HepG2 (cell line): ENCODE results near the gene NUP62.

Source experiments
- CTCF ChIP-seq: sonication (generic); formaldehyde crosslinking; IDR thresholded peaks from 2 replicates; pipeline ENCODE4 v1.5.0; 2020; ENCODE audit warnings: mild to moderate bottlenecking, missing genetic modification reagents, moderate library complexity
- JUND ChIP-seq: sonication (generic); formaldehyde crosslinking; IDR thresholded peaks from 2 replicates; pipeline ENCODE4 v1.8.0; 2022; ENCODE audit warnings: mild to moderate bottlenecking, missing genetic modification reagents
- NPAS2 ChIP-seq: sonication (generic); formaldehyde crosslinking; IDR thresholded peaks from 2 replicates; pipeline ENCODE4 v1.8.0; 2022; ENCODE audit warnings: mild to moderate bottlenecking, missing genetic modification reagents, borderline replicate concordance
- TAF1 ChIP-seq: sonication (generic); formaldehyde crosslinking; IDR thresholded peaks from 2 replicates; pipeline ENCODE4 v1.4.0; 2020; ENCODE audit warnings: missing genetic modification reagents
- ZBTB7A ChIP-seq: sonication (generic); formaldehyde crosslinking; IDR thresholded peaks from 2 replicates; pipeline ENCODE4 v1.8.0; 2022; ENCODE audit warnings: mild to moderate bottlenecking, missing genetic modification reagents
- ZNF12 ChIP-seq: sonication (generic); formaldehyde crosslinking; IDR thresholded peaks from 2 replicates; pipeline ENCODE4 v1.5.0; 2020; ENCODE audit warnings: missing genetic modification reagents
- ZNF274 ChIP-seq: sonication (generic); formaldehyde crosslinking; IDR thresholded peaks from 2 replicates; pipeline ENCODE4 v1.5.1; 2020; ENCODE audit warnings: mild to moderate bottlenecking, missing genetic modification reagents
- TF ChIP-seq, protein P1 (sequence below): sonication (generic); formaldehyde crosslinking; IDR thresholded peaks from 2 replicates; pipeline ENCODE4 v1.4.0; 2020; ENCODE audit warnings: missing genetic modification reagents
- TF ChIP-seq, protein P2 (sequence below): sonication (generic); formaldehyde crosslinking; IDR thresholded peaks from 2 replicates; pipeline ENCODE4 v1.4.0; 2020; ENCODE audit warnings: missing genetic modification reagents

DNA sequence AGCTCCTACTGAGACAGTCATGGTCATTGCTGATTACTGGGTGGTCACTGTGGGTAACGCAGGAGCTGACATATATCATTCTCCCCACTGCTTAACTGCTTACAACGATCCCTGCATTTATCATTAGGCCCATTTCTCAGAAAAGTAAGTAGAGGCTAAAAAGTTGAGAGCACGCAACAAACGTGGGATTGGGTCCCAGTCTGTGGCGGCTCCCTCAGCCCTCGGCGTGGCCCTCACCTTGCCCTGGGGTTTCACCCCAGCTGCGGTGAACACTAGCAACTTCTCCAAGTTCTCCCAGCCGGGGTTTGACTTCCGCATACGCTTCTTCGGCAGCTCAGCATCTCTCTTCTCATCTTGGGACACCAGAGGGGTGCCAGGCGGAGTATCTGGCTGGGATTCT is 64.4 kb downstream of the NUP62 start:
- TF ChIP-seq CTCF (CRISPR knock-in tag), result no peak
- no peak for TF ChIP-seq TAF1
- TF ChIP-seq, protein P1, sequence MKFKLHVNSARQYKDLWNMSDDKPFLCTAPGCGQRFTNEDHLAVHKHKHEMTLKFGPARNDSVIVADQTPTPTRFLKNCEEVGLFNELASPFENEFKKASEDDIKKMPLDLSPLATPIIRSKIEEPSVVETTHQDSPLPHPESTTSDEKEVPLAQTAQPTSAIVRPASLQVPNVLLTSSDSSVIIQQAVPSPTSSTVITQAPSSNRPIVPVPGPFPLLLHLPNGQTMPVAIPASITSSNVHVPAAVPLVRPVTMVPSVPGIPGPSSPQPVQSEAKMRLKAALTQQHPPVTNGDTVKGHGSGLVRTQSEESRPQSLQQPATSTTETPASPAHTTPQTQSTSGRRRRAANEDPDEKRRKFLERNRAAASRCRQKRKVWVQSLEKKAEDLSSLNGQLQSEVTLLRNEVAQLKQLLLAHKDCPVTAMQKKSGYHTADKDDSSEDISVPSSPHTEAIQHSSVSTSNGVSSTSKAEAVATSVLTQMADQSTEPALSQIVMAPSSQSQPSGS (CRISPR knock-in tag), result no peak
- no peak for TF ChIP-seq ZNF12
- TF ChIP-seq, protein P2, sequence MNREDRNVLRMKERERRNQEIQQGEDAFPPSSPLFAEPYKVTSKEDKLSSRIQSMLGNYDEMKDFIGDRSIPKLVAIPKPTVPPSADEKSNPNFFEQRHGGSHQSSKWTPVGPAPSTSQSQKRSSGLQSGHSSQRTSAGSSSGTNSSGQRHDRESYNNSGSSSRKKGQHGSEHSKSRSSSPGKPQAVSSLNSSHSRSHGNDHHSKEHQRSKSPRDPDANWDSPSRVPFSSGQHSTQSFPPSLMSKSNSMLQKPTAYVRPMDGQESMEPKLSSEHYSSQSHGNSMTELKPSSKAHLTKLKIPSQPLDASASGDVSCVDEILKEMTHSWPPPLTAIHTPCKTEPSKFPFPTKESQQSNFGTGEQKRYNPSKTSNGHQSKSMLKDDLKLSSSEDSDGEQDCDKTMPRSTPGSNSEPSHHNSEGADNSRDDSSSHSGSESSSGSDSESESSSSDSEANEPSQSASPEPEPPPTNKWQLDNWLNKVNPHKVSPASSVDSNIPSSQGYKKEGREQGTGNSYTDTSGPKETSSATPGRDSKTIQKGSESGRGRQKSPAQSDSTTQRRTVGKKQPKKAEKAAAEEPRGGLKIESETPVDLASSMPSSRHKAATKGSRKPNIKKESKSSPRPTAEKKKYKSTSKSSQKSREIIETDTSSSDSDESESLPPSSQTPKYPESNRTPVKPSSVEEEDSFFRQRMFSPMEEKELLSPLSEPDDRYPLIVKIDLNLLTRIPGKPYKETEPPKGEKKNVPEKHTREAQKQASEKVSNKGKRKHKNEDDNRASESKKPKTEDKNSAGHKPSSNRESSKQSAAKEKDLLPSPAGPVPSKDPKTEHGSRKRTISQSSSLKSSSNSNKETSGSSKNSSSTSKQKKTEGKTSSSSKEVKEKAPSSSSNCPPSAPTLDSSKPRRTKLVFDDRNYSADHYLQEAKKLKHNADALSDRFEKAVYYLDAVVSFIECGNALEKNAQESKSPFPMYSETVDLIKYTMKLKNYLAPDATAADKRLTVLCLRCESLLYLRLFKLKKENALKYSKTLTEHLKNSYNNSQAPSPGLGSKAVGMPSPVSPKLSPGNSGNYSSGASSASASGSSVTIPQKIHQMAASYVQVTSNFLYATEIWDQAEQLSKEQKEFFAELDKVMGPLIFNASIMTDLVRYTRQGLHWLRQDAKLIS (CRISPR knock-in tag), result no peak
- TF ChIP-seq NPAS2 (CRISPR knock-in tag), result no peak
- TF ChIP-seq ZBTB7A, result no peak
- no peak for TF ChIP-seq JUND (CRISPR knock-in tag)
- no peak for TF ChIP-seq ZNF274 (CRISPR knock-in tag)
